Occipital lobe (tissue), 2 donors: ENCODE measurements around the gene ETV3L. TPM values are rescaled to one million over a fixed set of nuclear protein-coding genes. Genes with fewer than 3 reads are reported as not detected.
"Not testable (repeated sequence)": the region's sequence is repeated elsewhere in the genome, so short reads cannot be mapped to it uniquely, and the experiment has no call there.

Experiments
- DNase-seq: peaks from one replicate; lab custom pipeline; 2025; lab: John Stamatoyannopoulos, UW
- total RNA-seq: library from RNA; depleted of rRNA; stranded (reverse); fragments of >200 nt; gene quantifications from one replicate; pipeline ENCODE4 v1.2.3, GENCODE V29; 2014

ETV3L gene
- total RNA-seq, 1 donor from 2014 or later = not detected

GRCh38 chr1:157080714-157081113 lies 18.9 kb downstream of the ETV3L start:
- DNase-seq = no peak

GRCh38 chr1:157077394-157077793 lies 22.2 kb downstream of the ETV3L start:
- DNase-seq = no peak

DNA sequence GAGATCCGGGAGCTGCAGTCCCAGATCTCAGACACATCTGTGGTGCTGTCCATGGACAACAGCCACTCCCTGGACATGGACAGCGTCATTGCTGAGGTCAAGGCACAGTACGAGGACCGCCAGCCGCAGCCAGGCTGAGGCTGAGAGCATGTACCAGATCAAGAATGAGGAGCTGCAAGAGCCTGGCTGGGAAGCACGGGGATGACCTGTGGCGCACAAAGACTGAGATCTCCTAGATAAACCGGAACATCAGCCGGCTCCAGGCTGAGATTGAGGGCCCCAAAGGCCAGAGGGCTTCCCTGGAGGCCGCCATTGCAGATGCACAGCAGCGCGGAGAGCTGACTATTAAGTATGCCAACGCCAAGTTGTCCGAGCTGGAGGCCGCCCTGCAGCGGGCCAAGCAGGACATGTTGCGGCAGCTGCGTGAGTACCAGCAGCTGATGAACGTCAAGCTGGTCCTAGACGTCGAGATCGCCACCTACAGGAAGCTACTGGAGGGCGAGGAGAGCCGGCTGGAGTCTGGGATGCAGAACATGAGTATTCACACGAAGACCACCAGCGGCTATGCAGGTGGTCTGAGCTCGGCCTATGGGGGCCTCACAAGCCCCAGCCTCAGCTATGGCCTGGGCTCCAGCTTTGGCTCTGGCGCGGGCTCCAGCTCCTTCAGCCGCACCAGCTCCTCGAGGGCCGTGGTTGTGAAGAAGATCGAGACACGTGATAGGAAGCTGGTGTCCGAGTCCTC lies 25.5 kb downstream of the ETV3L start:
- peak; percentile 24 for DNase-seq

GRCh38 chr1:157069601-157070000 lies 30.0 kb downstream of the ETV3L start:
- DNase-seq = no peak

- DNase-seq = not testable (repeated sequence)
These were observed 40.4 kb downstream of the ETV3L start for GRCh38 chr1:157059241-157059640.

GRCh38 chr1:157056269-157056668 lies 43.3 kb downstream of the ETV3L start:
- DNase-seq = no peak

GRCh38 chr1:157055729-157056128 lies 43.9 kb downstream of the ETV3L start:
- DNase-seq = not testable (repeated sequence)

GRCh38 chr1:157050836-157051235 lies 48.8 kb downstream of the ETV3L start:
- no peak for DNase-seq

DNA sequence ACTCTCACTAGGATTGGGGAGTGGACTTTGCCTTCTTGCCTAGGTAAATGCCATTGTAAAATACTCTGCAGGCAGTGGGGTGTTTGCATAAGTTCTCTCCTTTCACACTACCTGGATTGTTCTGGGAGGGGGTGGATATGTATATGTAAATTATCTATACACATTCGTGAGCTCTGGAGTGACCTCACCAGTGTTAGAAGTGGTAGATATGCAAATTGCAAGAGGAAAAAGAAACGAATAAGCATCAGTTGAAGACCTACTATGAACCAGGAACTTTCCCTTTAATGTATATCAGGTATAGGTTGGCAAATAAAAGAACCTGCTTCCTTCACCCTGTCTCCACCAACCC lies 52.6 kb downstream of the ETV3L start:
- DNase-seq = no peak

DNA sequence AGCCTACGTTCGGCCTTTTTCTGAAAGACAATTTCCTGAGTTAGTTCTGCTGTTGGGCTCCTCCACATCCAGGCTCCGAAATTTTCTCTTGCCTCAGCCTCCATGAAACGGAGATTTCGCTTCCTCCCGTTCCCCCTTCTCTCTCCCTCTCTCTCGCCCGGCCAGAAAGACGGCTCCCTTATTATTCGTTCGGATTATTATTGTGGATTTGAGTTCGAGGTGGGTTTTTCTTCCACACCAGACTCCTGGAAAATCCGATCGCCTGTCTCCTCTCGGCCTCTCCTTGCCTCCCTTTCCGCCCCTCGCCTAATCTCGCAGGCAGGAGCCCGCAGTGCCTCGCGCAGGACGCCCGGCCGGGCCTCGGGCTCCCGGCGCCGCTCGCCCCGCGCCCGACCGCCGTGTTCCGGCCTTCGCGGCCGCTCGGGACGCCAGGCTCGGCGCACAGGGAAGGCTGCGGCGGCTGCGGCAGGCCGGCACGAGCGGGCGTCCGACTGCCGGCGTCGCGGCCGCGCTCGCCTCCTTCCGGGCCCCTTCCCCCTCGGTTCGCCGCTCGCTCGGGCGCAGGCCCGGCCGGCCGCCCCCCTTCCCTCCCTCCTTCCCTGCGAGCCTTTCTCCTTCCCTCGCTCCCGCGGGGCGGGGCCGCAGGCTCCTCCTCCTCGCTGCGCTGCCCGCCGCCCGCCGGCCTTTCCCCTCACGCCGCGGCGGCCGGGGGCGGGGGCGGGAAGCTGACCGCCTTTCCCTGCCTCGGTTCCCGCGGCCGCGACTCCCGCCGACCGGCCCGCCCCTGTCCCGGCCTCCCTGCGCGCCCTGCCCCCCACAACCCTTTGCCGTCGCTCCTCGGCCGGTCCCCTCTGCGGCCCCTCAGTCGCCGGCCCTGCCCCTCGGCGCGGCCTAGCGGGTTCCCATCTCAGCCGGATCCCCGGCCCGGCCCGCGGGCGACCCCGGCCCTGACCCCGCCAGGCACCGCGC lies 54.1 kb downstream of the ETV3L start, which contains the start of gene ARHGEF11:
ARHGEF11 (minus strand) TSS at position 493 of the 969 bp plus-strand sequence. CDS start 1,412 bp downstream, outside the sequence.
- DNase-seq = peak; percentile 87

- no peak for DNase-seq
These were observed 55.3 kb downstream of the ETV3L start for GRCh38 chr1:157044326-157044725.

DNA sequence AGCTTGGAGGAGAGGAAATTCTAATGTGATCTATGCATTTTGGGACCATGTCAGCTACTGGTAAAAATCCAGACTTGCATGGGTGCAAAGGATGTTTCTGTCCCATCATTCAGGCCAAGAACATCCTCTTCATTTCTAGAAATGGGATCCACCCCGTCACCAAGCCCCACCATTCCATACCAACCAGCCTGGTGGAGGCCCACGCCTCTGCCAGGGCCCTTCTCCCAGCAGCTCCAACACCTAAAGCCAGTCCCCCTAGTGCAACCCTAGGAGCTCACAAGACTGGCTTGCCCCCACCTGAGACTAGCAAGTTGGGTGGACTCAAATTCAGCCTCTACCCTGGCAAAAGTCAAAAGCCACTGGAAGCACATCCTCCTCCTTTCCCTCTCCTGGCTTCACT lies 55.9 kb downstream of the ETV3L start:
- no peak for DNase-seq

GRCh38 chr1:157042846-157043245 lies 56.8 kb downstream of the ETV3L start:
- DNase-seq = no peak

Other genes starting within 250 kb of the ETV3L start
- gene INSRR, start 240.7 kb downstream of the ETV3L start, total RNA-seq = 0.31 TPM
- not detected for gene NTRK1, start 238.9 kb downstream of the ETV3L start, total RNA-seq
- 0.31 TPM for gene PEAR1, start 206.1 kb downstream of the ETV3L start, total RNA-seq
- gene LRRC71, start 179.2 kb downstream of the ETV3L start, total RNA-seq = 0.16 TPM
- gene ARHGEF11, start 54.1 kb downstream of the ETV3L start, total RNA-seq = 38.4 TPM
- gene ETV3, start 38.6 kb upstream of the ETV3L start, total RNA-seq = 16.5 TPM